ENCODE data around the gene TCF12. TPM values are rescaled to one million over a fixed set of nuclear protein-coding genes. Genes with fewer than 3 reads are reported as not detected.

TCF12 gene
- total RNA-seq, 1 donor from 2014 or later: 207 TPM

- H3K4me3 Mint-ChIP-seq: no peak overlapping the region
- TF ChIP-seq CTCF (conservative IDR thresholded peaks at IDR 0.05): no peak
- DNase-seq (ENCODE audit: low read depth, low spot score): no peak
- H3K27me3 Mint-ChIP-seq (ENCODE audit: low read depth): no peaks in the 10 kb centered on the region
- peak overlapping the region; percentile 67 for H3K27ac Mint-ChIP-seq (ENCODE audit: unreplicated experiment)
- H3K9me3 Mint-ChIP-seq: no peaks in the 10 kb centered on the region
- H3K4me1 Mint-ChIP-seq: peaks cover 17% of the 10 kb centered on the region
- H3K36me3 Mint-ChIP-seq (ENCODE audit: low read depth): no peaks in the 10 kb centered on the region
Measured at GRCh38 chr15:57319919-57320560, 401.6 kb downstream of the TCF12 start.

DNA sequence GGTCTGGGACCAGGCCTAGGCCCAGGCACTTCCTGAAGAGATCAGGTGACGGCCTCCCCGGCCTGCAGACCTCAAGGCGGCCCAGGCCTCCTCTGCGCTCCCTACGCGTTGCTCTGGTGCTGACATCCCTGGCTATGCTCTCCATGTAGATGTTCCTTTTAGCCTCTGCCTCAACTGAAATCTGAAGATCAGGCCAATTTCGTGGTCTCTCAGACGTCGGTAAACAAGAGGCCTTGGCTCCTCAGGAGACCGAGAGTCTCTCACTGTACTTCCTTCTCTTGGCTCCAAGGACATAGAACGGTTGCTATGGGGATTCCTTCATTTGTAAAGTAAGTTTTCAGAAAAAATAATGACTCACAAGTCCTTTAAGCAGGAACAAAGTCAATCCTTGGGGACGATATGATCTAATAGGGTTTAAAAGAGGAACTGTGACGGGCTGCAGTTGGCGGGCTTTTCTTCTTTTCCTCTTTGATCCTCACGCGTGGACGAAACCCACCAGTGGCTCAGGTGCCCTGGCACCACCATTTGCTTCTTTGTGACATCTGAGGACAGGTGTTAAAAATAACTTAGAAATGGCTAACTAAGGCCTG is 402.3 kb downstream of the TCF12 start:
- peak overlapping the region; percentile 78 for H3K27ac Mint-ChIP-seq (ENCODE audit: unreplicated experiment)

GRCh38 chr15:57321485-57321884 is 403.0 kb downstream of the TCF12 start:
- peak overlapping the region; percentile 12 for H3K27ac Mint-ChIP-seq (ENCODE audit: unreplicated experiment)
- no peaks in the 10 kb centered on the region for H3K27me3 Mint-ChIP-seq (ENCODE audit: low read depth)
- TF ChIP-seq CTCF (conservative IDR thresholded peaks at IDR 0.05): no peak
- DNase-seq (ENCODE audit: low read depth, low spot score): no peak
- no peak overlapping the region for H3K4me3 Mint-ChIP-seq
- H3K9me3 Mint-ChIP-seq: no peaks in the 10 kb centered on the region
- H3K36me3 Mint-ChIP-seq (ENCODE audit: low read depth): no peaks in the 10 kb centered on the region
- H3K4me1 Mint-ChIP-seq: peaks cover 17% of the 10 kb centered on the region

More for the DNA sequence above, 402.3 kb downstream of the TCF12 start:
- TF ChIP-seq CTCF (conservative IDR thresholded peaks at IDR 0.05): no peak
- Mint-ChIP-seq H3K27me3 (ENCODE audit: low read depth) (no peaks in the 10 kb centered on the region), H3K4me3 (no peak overlapping the region), H3K4me1 (peaks cover 17% of the 10 kb centered on the region), H3K9me3 (no peaks in the 10 kb centered on the region), H3K36me3 (ENCODE audit: low read depth) (no peaks in the 10 kb centered on the region)
- no peak for DNase-seq (ENCODE audit: low read depth, low spot score)

- H3K4me3 Mint-ChIP-seq: no peak overlapping the region
- no peaks in the 10 kb centered on the region for H3K36me3 Mint-ChIP-seq (ENCODE audit: low read depth)
- H3K9me3 Mint-ChIP-seq: no peaks in the 10 kb centered on the region
- H3K27me3 Mint-ChIP-seq (ENCODE audit: low read depth): no peaks in the 10 kb centered on the region
- no peak for TF ChIP-seq CTCF (conservative IDR thresholded peaks at IDR 0.05)
- H3K4me1 Mint-ChIP-seq: peaks cover 17% of the 10 kb centered on the region
- H3K27ac Mint-ChIP-seq (ENCODE audit: unreplicated experiment): no peak overlapping the region
- DNase-seq (ENCODE audit: low read depth, low spot score): no peak
Measured at GRCh38 chr15:57321973-57322601, 403.6 kb downstream of the TCF12 start.

GRCh38 chr15:57322602-57323250 is 404.3 kb downstream of the TCF12 start:
- Mint-ChIP-seq H3K36me3 (ENCODE audit: low read depth) (no peaks in the 10 kb centered on the region), H3K27me3 (ENCODE audit: low read depth) (no peaks in the 10 kb centered on the region)

More at GRCh38 chr15:57322602-57323250, 404.3 kb downstream of the TCF12 start:
- H3K4me3 Mint-ChIP-seq: no peak overlapping the region
- H3K4me1 Mint-ChIP-seq: peaks cover 17% of the 10 kb centered on the region
- H3K9me3 Mint-ChIP-seq: no peaks in the 10 kb centered on the region
- no peak overlapping the region for H3K27ac Mint-ChIP-seq (ENCODE audit: unreplicated experiment)
- TF ChIP-seq CTCF (conservative IDR thresholded peaks at IDR 0.05): no peak
- no peak for DNase-seq (ENCODE audit: low read depth, low spot score)
